GM21381 (cell line): Measurements from ENCODE around the gene ANKRD45.
"Not testable (repeated sequence)": the region's sequence is repeated elsewhere in the genome, so short reads cannot be mapped to it uniquely, and the experiment has no call there.

Experiments
- ATAC-seq: cut with Tn5 transposase; IDR thresholded peaks from one replicate; pipeline ENCODE4 v1.9.1; 2021; ENCODE audit warnings: mild to moderate bottlenecking, moderate library complexity; ENCODE audit not compliant: unreplicated experiment

ANKRD45 gene, protein sequence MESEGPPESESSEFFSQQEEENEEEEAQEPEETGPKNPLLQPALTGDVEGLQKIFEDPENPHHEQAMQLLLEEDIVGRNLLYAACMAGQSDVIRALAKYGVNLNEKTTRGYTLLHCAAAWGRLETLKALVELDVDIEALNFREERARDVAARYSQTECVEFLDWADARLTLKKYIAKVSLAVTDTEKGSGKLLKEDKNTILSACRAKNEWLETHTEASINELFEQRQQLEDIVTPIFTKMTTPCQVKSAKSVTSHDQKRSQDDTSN

DNA sequence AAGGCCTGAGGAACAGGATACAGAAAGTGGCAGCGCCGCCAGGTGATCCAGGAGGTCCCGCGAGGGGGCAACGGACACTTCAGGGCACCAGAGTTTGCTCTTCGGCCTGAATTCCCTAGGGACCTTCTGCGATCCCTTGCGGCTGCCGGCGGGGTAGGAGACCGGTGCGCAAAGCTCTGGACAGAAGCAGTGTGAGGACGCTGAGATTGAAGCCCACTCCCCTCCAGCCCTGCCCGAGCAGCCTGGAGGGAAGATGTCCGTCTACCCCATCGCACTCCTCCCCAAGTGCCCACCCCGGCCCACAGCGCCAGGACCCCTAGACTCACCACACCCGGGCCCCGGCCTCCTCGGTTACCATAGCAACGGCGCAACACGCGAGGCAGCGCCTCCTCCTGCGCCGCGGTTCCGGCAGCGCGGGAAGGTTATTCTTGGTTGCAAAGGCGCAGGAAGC lies at the start of gene ANKRD45:
TSS of gene ANKRD45 (minus strand) at position 361 of the 451 bp plus-strand sequence. CDS start 10,433 bp downstream, outside the sequence.
- ATAC-seq: no peak

DNA sequence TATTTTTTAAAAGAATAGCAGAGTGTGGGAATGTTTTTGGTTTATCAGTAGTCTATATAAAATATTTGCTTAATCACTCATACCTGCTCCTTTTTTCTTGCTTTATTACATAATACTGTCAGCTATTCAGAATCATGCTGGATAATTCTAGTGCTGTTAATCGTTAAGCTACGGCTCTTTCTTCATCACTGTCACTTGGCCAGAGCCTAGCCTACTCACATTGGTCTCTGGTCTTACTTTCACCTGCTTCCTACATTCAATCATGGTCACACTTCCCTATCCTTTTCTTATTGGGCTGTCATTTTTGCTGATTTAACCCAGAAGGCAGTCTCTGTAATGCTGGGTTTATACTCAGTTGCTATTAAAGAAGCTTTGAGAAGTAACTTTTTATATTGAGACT lies 47.6 kb upstream of the ANKRD45 start:
- ATAC-seq: no peak

DNA sequence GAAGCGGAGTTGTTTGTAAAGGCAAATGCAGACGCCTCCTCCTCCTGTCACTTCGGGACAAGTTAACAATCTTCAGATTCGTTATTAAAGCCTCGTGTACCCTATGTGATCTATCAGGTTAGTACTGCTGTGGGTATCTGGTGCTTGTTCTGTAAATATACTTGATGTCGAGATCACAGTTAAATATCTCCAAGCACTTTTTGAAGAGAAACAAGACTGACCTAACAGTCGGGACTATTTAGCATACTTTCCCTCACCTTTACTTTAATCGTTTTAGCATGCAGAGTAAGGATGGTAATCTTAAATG lies 45.8 kb upstream of the ANKRD45 start:
- no peak for ATAC-seq

DNA sequence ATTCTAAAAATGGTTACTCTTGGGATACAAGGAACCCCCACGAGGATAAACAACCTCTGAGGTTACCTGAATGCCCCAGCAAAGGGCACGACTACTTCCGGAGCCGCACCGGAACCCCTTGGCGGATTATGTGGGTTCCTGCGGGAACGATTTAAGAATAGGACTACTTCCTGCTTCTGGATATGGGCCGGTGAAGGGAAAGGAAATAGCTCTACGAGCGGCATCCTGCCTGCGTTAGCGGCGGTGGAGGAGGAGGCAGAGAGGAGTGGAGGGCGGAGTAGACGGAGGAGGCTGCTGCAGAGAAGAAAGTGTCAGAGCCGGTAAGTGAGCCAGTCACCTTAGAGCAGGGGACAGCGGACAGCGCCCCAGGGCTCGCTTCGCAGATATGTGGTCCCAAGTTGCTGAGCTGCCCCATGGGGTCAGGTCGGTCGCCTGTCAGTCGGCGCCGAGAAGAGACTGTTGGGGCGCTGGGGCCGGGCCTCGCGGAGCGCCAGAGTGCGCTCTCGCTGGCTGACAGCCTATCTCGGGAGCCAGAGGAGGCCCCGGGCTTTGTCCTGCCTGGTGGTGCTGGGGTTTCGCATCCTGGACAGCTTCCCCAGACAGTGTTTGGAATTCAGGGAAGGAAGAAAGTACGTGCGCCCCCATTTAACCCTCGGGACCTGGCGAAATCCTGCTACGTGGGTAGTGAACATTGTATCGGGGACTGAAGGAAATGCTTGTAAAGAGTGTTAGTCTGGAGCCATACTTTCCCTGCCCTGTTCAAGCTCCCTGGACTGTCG lies 45.3 kb upstream of the ANKRD45 start, which contains the start of gene KLHL20:
TSS of gene KLHL20 (plus strand) at position 223 of the 779 bp plus-strand sequence. CDS start 1,063 bp downstream, outside the sequence.
- ATAC-seq: peak; percentile 94

DNA sequence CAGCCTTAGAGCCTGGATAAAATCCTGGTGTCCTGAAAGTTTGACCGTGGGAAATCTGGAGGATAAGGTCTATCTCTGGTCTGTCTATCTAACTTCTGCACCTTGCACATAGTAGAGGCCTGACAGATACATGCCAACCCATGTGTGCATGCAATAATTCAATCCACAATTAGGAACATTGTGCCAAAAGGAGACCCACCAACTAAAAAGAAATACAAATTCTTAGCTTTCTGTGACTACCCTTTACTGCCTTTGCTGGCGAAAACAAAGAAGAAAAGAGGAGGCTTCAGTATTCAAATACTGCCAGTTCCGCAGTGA lies 44.7 kb upstream of the ANKRD45 start:
- ATAC-seq: no peak

DNA sequence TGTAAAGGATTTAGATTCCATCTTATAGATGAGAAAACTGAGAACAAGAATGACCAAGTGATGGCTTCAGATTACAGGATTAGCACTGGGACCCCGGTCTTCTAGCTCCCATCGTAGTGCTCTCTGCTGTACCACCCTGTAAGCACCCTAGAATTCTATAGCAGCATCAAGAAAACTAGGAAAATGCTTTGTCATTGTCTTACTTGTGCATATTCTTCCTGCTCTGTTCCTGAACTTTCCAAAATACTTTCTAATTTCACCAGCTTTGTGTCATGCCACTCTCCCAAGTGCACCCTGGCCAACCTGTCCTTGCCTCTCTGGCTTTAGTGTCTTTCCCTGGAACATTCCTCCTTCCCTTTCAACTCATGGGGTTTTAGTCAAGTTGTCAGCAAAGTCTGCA lies 39.1 kb upstream of the ANKRD45 start:
- no peak for ATAC-seq

DNA sequence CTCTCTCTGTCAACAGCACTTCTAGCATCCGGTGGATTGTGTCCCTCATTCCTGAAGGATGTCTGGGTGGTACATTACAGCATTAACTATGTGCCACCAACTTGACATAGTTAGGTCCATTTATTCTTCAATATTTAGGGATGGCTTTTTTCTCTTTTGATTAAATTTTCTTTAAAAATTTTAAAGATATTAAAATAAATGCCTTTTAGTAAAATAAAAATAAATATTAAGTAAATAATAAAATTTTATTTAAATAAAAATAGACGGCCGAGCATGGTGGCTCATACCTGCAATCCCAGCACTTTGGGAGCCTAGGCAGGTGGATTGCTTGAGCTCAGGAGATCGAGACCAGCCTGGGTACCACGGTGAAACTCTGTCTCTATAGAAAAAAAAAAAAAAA lies 35.5 kb upstream of the ANKRD45 start:
- ATAC-seq: no peak

DNA sequence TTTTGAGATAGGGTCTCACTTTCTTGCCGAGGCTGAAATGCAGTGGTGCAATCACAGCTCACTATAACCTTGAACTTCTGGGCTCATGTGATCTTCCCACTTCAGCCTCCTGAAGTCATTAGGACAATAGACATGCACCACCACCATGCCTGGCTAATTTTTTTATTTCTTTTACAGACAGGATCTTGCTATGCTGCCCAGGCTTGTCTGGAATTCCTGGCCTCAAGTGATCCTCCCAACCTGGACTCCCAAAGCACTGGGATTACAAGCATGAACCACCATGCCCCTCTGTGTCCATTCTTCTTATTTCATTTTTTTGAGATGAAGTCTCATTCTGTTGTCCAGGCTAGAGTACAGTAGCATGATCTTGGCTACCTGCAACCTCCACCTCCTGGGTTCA lies 33.1 kb upstream of the ANKRD45 start:
- ATAC-seq: no peak

DNA sequence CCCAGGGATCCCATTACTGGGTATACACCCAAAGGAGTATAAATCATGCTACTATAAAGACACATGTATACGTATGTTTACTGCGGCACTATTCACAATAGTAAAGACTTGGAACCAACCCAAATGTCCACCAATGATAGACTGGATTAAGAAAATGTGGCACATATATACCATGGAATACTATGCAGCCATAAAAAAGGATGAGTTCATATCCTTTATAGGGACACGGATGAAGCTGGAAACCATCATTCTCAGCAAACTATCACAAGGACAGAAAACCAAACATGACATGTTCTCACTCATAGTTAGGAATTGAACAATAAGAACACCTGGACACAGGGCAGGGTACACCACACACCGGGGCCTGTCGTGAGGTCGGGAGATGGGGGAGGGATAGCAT lies 31.6 kb upstream of the ANKRD45 start:
- not testable (repeated sequence) for ATAC-seq

DNA sequence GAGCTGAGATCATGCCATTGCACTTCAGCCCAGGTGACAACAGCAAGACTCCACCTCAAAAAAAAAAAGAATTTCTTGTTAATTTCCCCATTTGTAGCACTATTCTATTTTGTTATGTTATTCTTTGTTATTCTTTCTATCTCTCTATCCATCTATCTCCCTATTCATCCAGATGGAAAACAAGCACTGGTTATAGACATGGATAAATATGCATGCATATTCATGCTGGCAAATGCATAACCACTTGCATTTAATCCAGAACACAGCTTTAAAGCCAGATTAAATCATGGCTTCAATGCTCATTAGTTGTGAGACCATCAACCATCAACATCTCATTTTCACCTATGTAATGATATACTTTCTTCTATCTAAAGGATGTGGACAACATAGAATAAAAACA lies 23.6 kb upstream of the ANKRD45 start:
- ATAC-seq: no peak

DNA sequence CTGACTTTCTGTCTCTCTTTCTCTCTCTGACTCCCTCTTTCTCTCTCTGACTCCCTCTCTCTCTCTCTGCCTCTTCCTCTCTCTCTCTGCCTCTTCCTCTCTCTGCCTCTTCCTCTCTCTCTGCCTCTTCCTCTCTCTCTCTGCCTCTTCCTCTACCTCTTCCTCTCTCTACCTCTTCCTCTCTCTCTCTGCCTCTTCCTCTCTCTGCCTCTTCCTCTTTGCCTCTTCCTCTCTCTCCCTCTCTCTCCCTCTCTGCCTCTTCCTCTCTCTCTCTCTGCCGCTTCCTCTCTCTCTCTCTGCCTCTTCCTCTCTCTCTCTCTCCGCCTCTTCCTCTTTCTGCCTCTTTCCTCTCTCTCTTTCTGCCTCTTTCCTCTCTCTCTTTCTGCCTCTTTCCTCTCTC lies 18.6 kb upstream of the ANKRD45 start:
- no peak for ATAC-seq

DNA sequence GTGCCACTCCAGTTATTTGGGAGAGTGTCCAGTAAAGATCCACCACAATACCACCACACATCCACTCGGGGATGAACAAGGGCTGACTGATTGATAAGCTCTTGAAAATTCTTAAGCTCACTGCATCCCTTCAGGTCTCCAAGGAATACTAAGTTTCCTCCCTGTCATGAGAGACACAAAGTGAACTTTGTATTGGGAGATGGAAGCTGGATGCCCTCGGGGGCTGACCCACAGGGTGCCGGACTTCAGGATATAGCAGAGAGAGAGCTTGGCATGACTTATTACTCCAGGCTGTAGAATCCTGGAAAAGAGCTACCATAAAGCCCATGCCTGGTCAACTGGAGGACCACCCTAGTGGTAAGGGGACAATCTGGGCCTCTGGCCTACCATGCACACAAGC lies 15.5 kb upstream of the ANKRD45 start:
- not testable (repeated sequence) for ATAC-seq

DNA sequence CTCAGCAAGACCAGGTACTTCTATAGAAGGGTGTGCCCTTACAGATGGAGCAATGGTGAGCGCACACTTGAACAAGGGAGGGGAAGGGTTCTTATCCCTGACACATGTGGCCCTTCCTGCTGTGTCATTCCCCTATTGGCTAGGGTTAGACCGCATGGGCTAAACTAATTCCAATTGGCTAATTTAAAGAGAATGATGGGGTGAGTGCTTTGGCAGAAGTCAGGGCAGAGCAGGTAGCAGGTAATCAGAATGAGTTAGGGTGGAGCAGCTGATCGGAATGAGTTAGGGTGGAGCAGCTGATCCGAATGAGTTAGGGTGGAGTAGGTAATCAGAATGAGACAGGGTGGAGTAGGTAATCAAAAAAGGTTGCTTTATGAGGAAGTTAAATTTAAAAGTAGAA lies 14.2 kb upstream of the ANKRD45 start:
- ATAC-seq: not testable (repeated sequence)

DNA sequence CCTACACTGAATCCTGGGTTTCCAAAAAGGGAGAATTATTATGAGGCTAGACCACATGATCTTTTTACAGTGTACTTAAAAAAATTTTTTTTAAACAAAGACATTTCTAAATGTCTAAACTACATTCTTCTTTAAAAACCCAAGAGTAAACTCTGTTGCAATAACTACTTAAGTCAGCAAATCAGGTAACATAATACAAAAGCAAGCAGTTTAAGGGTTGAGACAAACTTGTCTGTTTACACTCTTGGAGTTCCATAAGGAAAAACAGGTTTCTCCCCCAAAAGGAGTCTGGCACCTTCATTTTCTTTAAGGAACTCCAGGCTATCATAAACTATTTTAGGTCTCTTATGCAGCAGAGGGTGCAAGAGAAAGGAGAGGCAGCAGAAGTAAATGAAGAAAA lies 12.5 kb upstream of the ANKRD45 start:
- no peak for ATAC-seq

DNA sequence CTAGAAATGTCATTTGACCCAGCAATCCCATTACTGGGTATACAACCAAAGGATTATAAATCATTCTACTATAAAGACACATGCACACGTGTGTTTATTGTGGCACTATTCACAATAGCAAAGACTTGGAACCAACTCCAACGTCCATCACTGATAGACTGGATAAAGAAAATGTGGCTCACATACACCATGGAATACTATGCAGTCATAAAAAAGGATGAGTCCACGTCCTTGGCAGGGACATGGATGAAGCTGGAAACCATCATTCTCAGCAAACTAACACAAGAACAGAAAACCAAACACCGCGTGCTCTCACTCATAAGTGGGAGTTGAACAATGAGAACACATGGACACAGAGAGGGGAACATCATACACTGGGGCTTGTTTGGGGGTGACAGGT lies 10.5 kb upstream of the ANKRD45 start:
- not testable (repeated sequence) for ATAC-seq

DNA sequence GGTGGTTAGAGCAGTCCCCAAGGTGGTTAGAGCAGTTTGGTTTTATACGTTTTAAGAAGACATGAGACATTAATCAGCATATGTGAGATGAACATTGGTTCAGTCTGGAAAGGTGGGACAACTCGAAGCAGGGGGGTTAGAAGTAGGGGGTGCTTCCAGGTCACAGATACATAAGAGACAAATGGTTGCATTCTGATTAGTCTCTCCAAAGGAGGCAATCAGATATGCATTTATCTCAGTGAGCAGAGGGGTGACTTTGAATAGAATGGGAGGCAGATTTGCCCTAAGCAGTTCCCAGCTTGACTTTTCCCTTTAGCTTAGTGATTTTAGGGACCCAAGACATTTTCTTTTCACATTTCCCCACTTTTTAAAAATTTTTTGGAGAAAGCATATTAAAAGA lies 4.8 kb upstream of the ANKRD45 start:
- not testable (repeated sequence) for ATAC-seq

DNA sequence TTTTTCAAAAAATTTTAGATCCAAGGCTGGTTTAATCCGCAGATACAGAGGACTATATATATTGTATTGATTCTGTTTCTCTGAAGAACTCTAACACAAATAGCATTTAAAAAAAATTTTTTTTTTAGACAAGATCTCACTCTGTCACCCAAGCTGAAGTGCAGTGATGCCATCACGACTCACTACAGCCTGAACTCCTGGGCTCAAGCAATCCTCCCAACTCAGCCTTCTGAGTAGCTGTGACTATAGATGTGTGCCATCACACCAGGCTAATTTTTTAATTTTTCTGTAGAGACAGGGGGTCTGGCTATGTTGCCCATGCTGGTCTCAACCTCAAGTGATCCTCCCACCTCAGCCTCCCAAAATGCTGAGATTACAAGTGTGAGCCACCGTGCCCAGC lies 3.0 kb downstream of the ANKRD45 start:
- no peak for ATAC-seq

DNA sequence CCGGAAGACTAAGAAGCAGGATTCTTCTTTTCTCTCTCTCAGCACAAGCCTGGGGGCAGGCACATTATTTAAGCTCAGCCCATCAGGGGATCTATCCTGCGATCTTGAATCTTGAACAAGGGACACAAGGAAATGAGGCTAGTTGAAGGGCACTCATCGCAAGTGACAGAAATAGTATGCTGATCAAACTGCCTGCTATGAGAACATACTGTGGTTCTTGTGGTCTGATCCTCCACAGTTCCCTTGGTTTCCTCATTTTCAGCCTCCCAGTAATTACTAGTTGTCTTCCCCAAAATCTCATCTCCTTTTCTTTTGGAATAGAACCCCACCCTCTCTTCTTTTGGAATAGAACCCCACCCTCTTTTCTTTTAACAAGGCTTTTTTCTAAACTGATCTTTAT lies 6.5 kb downstream of the ANKRD45 start:
- ATAC-seq: no peak

DNA sequence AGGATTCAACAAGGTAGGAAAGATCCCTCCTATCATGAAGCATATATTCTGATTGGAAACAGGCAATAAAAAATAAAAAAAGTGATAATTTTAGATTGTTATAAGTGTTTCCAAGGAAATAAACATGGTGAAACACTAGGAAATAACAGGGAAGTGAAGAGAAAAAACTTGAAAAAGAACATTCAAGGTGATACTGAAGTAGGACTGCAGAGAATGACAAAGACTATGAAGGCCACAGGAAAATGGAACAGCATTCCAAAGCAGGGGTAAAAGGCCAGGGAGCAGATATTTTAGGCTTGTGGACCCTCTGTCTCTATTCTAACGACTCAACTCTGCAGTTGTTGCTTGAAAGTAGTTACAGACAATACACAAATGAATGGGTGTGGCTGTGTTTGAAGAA lies 7.9 kb downstream of the ANKRD45 start:
- ATAC-seq: no peak

DNA sequence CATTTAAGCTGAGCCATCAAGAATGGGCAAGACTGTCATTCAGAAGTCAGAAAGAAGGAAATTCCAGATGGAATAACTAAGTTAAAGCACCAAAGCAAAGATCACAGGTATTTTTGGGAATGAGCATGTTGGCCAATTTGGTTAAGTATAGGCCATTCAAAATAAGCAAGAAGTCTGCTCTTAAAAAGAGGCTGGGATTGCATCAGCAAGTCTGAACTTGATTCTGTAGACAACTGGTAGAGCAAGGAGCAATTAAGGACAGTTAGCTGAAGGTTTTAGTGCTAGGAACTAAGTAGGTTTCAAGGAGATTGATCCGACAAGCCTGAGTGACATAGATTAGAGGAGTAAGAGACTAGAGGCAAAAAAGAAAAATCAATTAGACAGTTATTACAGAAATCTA lies 8.4 kb downstream of the ANKRD45 start:
- no peak for ATAC-seq

DNA sequence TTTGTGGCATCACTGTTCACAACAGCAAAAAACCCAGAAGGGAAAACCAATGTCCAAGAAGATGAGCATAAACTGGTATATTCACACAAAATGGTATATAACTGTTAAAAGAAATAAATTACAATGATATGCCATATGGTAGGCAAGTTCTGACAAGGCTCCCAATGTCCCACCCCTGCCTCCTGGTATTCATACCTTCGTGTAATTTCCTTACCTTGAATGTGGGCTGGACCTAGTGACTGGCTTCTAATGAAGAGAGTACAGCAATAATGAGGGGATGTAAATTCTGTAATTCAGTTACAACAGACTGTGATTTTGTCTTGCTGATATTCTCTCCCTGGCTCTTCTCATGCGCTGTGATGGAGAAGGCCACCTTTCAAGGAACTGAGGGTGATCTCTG lies 9.3 kb downstream of the ANKRD45 start:
- ATAC-seq: no peak

DNA sequence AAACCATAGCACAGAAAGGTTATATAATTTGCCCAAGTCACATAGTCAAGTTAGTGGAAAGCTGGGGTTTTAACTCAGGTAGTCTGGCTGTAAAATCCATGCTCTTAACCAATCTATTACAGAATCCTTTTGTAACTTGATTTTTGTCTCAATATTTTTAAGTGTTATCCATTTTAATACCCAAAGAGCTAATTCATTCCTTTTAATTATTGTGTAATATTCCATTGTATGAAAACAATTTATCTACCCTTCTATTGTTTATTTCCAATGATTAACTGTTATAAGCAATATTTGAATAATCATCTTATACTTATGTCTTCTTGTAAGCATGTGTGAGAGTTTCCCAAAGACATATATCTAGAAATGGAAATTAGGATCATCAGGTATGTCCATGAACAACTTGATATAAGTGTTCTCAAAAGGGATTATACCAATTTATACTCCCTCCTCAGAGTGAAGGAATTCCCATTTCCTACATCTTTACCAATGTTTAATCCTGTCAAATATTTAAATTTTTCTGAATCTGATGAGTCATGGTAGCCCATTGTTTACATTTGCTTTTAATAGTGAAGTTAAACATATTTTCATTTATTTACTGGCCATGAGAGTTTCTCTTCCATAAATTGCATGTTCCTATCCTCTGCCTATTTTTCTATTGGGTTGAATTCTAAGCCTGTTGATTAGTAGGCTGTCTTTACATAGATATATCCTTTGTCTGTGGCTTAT lies 20.6 kb downstream of the ANKRD45 start:
- ATAC-seq: no peak
